Keratinocyte (primary cell): ENCODE results near the gene LIPH. TPM values are rescaled to one million over a fixed set of nuclear protein-coding genes. Genes with fewer than 3 reads are reported as not detected.

Source experiments
- DNase-seq: peaks from one replicate; pipeline ENCODE4 v3.0.0-alpha.2; 2011; ENCODE audit warnings: low read depth, missing footprints, low spot score
- FAIRE-seq: peaks from 2 replicates; lab custom pipeline; 2011; peaks lifted over from hg19 to GRCh38; lab: Jason Lieb, UNC
- H2AFZ ChIP-seq: 2 replicates; pipeline ENCODE4 v1.6.0; 2012; ENCODE audit warnings: low read length, control low read depth, inconsistent platforms; ENCODE audit not compliant: control insufficient read depth
- H3K27ac ChIP-seq: 2 replicates; pipeline ENCODE4 v1.5.1; 2011; ENCODE audit warnings: low read length; ENCODE audit not compliant: control insufficient read depth, insufficient read depth
- H3K27me3 ChIP-seq: 3 replicates; pipeline ENCODE4 v1.6.0; 2011; ENCODE audit warnings: low read length; ENCODE audit not compliant: control insufficient read depth, insufficient read depth; ENCODE audit errors: extremely low read depth
- H3K36me3 ChIP-seq, 2 experiments: 2 replicates in 1 of 2; 3 replicates in 1 of 2; pipeline ENCODE4 v1.5.1; 2011; ENCODE audit warnings: low read length in 2 of 2, mild to moderate bottlenecking in 1 of 2; ENCODE audit not compliant: control insufficient read depth in 2 of 2, insufficient read depth in 2 of 2; ENCODE audit errors: extremely low read depth in 1 of 2
- H3K4me1 ChIP-seq: 3 replicates; pipeline ENCODE4 v1.5.1; 2011; ENCODE audit warnings: low read length; ENCODE audit not compliant: control insufficient read depth, insufficient read depth; ENCODE audit errors: extremely low read depth
- H3K4me2 ChIP-seq: 3 replicates; pipeline ENCODE4 v1.6.0; 2011; ENCODE audit warnings: low read depth, low read length; ENCODE audit not compliant: control insufficient read depth, insufficient read depth; ENCODE audit errors: extremely low read depth
- H3K4me3 ChIP-seq, 3 experiments: fragments of 200-600 bp in 1 of 3; sonication (generic) in 1 of 3; 2 replicates in 2 of 3; 3 replicates in 1 of 3; pipeline ENCODE4 v1.5.1; 2011 to 2016; ENCODE audit warnings: low read length in 3 of 3, mild to moderate bottlenecking in 3 of 3, control low read depth in 2 of 3, inconsistent platforms in 1 of 3, low read depth in 1 of 3, mixed read lengths in 1 of 3, mixed run types in 1 of 3, moderate library complexity in 1 of 3; ENCODE audit not compliant: control insufficient read depth in 2 of 3, insufficient read depth in 2 of 3; ENCODE audit errors: extremely low read depth in 1 of 3
- H3K79me2 ChIP-seq: 2 replicates; pipeline ENCODE4 v1.6.0; 2012; ENCODE audit warnings: low read length; ENCODE audit not compliant: control insufficient read depth, insufficient read depth
- H3K9ac ChIP-seq: 3 replicates; pipeline ENCODE4 v1.6.0; 2011; ENCODE audit warnings: low read length; ENCODE audit not compliant: control insufficient read depth, insufficient read depth; ENCODE audit errors: extremely low read depth
- H3K9me1 ChIP-seq: 3 replicates; pipeline ENCODE4 v1.6.0; 2011; ENCODE audit warnings: low read length; ENCODE audit not compliant: control insufficient read depth, insufficient read depth; ENCODE audit errors: extremely low read depth
- H3K9me3 ChIP-seq: 2 replicates; pipeline ENCODE4 v1.5.1; 2012; ENCODE audit warnings: low read depth, low read length; ENCODE audit not compliant: control insufficient read depth
- H4K20me1 ChIP-seq: 3 replicates; pipeline ENCODE4 v1.6.0; 2011; ENCODE audit warnings: low read length; ENCODE audit not compliant: control insufficient read depth, insufficient read depth; ENCODE audit errors: extremely low read depth
- EZH2 ChIP-seq: IDR thresholded peaks from one replicate; pipeline ENCODE4 v1.6.1; 2012; ENCODE audit warnings: inconsistent platforms, mild to moderate bottlenecking, low read length, moderate library complexity
- dilution Hi-C: fragments of 300-500 bp; cut with MboI; formaldehyde crosslinking; loops from one replicate; pipeline ENCODE4 v1.7.0; 2020; ENCODE audit warnings: low sequenced_read_pairs; ENCODE audit not compliant: extremely low pct_ligation_motif_present
- polyA plus RNA-seq, 5 experiments: library from polyadenylated mRNA; depleted of rRNA in 3 of 5; stranded (reverse) in 3 of 5; stranded (forward) in 1 of 5; unstranded in 1 of 5; fragments of >200 nt; gene quantifications; 1 replicate in 1 of 5; 2 replicates in 3 of 5; 3 replicates in 1 of 5; pipeline versions ENCODE4 v1.2.1 to v1.2.3, GENCODE V29; 2011 to 2012; ENCODE audit warnings: missing spikeins in 2 of 5, low read depth in 1 of 5, low replicate concordance in 1 of 5
- TF ChIP-seq, protein P1 (sequence below), 3 experiments: IDR thresholded peaks in 1 of 3; conservative IDR thresholded peaks in 1 of 3; optimal IDR thresholded peaks in 1 of 3; 2 replicates in 2 of 3; 3 replicates in 1 of 3; pipeline versions ENCODE3 to v1.5.1; 2011; ENCODE audit warnings: low read length in 3 of 3, mild to moderate bottlenecking in 3 of 3, moderate library complexity in 2 of 3, control low read depth in 1 of 3, inconsistent platforms in 1 of 3; ENCODE audit not compliant: insufficient read depth in 2 of 3; ENCODE audit errors: extremely low read depth in 1 of 3

The LIPH gene
- polyA plus RNA-seq, 1 donor (not counting 4 experiments of a cell fraction or from before 2014, with no cell fraction given) = 1.1 TPM

DNA sequence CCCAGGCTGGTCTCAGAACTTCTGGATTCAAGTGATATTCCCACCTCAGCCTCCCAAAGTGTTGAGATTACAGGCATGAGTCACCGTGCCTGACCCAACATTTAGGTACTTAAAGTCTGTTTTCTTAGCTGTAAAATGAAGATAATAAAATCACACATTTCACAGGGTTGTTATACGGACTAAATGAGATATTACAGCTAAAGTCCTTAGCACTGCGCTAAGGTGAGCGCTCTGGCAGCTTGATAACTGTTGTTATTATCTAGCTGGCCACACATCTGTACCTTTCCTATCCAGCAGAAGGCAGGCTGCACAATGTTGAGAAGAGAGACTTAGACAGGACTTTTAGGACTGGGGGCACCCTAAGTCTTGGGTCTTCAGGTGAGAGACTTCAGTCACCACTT is 2.7 kb upstream of the LIPH start:
- FAIRE-seq (no peak), DNase-seq (no peak)
- no peaks in the 10 kb centered on the region for H3K79me2 ChIP-seq
- H3K27me3 ChIP-seq = no peaks in the 10 kb centered on the region
- no peak overlapping the region for H3K4me2 ChIP-seq
- H3K9me1 ChIP-seq = no peaks in the 10 kb centered on the region
- dilution Hi-C loops = no loop called here
- peaks cover 22% of the 10 kb centered on the region for H3K4me1 ChIP-seq
- H4K20me1 ChIP-seq = no peaks in the 10 kb centered on the region
- no peaks in the 10 kb centered on the region for H3K9me3 ChIP-seq
- no peak overlapping the region for H3K9ac ChIP-seq
- no peaks in the 10 kb centered on the region for H3K36me3 ChIP-seq
- no peak for TF ChIP-seq EZH2
- TF ChIP-seq, protein P1, sequence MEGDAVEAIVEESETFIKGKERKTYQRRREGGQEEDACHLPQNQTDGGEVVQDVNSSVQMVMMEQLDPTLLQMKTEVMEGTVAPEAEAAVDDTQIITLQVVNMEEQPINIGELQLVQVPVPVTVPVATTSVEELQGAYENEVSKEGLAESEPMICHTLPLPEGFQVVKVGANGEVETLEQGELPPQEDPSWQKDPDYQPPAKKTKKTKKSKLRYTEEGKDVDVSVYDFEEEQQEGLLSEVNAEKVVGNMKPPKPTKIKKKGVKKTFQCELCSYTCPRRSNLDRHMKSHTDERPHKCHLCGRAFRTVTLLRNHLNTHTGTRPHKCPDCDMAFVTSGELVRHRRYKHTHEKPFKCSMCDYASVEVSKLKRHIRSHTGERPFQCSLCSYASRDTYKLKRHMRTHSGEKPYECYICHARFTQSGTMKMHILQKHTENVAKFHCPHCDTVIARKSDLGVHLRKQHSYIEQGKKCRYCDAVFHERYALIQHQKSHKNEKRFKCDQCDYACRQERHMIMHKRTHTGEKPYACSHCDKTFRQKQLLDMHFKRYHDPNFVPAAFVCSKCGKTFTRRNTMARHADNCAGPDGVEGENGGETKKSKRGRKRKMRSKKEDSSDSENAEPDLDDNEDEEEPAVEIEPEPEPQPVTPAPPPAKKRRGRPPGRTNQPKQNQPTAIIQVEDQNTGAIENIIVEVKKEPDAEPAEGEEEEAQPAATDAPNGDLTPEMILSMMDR (optimal IDR thresholded peaks at IDR 0.05 in 1 of 3, IDR thresholded peaks at IDR 0.05 in 1 of 3, conservative IDR thresholded peaks at IDR 0.05 in 1 of 3; ENCODE audit: extremely low read depth in 1 of 3, insufficient read depth in 2 of 3, low read length in 3 of 3) = no peak
- H2AFZ ChIP-seq = no peak overlapping the region
- H3K27ac ChIP-seq = no peak overlapping the region
- no peak overlapping the region for H3K4me3 ChIP-seq

GRCh38 chr3:185549651-185550111 is 2.7 kb downstream of the LIPH start:
- no peaks in the 10 kb centered on the region for H3K27me3 ChIP-seq
- no peaks in the 10 kb centered on the region for H3K79me2 ChIP-seq
- no peak overlapping the region for H3K4me3 ChIP-seq
- no peak overlapping the region for H3K9ac ChIP-seq
- no peak for TF ChIP-seq EZH2
- H3K9me1 ChIP-seq = no peaks in the 10 kb centered on the region
- peaks cover 23% of the 10 kb centered on the region for H3K4me1 ChIP-seq
- no peak overlapping the region for H2AFZ ChIP-seq
- no peak overlapping the region for H3K27ac ChIP-seq
- H4K20me1 ChIP-seq = no peaks in the 10 kb centered on the region
- H3K36me3 ChIP-seq = no peaks in the 10 kb centered on the region
- DNase-seq (no peak), FAIRE-seq (no peak)
- H3K4me2 ChIP-seq = no peak overlapping the region
- dilution Hi-C loops = no loop called here
- H3K9me3 ChIP-seq = no peaks in the 10 kb centered on the region

DNA sequence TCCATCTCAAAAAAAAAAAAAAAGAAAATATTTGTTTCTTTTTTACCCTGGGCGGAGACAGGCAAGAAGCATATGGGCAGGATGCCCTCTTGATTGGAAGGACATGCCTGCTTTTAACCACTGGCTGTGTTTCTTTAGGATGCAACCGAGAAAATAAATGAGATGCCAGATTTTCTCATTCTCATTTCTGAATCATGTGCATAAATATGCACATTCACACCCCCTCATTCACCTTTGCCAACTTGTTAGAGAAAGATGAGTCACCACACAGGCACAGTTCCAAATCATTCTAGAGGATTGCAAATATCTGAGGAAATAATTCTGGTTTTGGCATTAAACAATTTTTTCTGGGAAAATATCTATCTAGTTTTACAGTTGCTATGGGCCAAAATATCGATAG is 3.3 kb downstream of the LIPH start:
- FAIRE-seq (peak; percentile 57), DNase-seq (peak; percentile 76)
- Histone ChIP-seq H3K79me2 (no peaks in the 10 kb centered on the region), H3K4me1 (peaks cover 23% of the 10 kb centered on the region), H3K4me3 (no peak overlapping the region), H3K9ac (no peak overlapping the region), H4K20me1 (no peaks in the 10 kb centered on the region), H3K4me2 (no peak overlapping the region), H3K9me1 (no peaks in the 10 kb centered on the region), H3K9me3 (no peaks in the 10 kb centered on the region), H3K27me3 (no peaks in the 10 kb centered on the region), H2AFZ (no peak overlapping the region), H3K27ac (peak overlapping the region; percentile 10), H3K36me3 (no peaks in the 10 kb centered on the region)
- TF ChIP-seq, protein P1 (optimal IDR thresholded peaks at IDR 0.05 in 1 of 3, IDR thresholded peaks at IDR 0.05 in 1 of 3, conservative IDR thresholded peaks at IDR 0.05 in 1 of 3; ENCODE audit: extremely low read depth in 1 of 3, insufficient read depth in 2 of 3, low read length in 3 of 3) = no peak
- TF ChIP-seq EZH2 = no peak
- dilution Hi-C loops = no loop called here
